NCI-H1436 (cell line): Measurements from ENCODE around the gene RHBDF2.

ENCODE experiments used
- DNase-seq: peaks from one replicate; lab custom pipeline; 2025; lab: John Stamatoyannopoulos, UW

RHBDF2 gene

DNA sequence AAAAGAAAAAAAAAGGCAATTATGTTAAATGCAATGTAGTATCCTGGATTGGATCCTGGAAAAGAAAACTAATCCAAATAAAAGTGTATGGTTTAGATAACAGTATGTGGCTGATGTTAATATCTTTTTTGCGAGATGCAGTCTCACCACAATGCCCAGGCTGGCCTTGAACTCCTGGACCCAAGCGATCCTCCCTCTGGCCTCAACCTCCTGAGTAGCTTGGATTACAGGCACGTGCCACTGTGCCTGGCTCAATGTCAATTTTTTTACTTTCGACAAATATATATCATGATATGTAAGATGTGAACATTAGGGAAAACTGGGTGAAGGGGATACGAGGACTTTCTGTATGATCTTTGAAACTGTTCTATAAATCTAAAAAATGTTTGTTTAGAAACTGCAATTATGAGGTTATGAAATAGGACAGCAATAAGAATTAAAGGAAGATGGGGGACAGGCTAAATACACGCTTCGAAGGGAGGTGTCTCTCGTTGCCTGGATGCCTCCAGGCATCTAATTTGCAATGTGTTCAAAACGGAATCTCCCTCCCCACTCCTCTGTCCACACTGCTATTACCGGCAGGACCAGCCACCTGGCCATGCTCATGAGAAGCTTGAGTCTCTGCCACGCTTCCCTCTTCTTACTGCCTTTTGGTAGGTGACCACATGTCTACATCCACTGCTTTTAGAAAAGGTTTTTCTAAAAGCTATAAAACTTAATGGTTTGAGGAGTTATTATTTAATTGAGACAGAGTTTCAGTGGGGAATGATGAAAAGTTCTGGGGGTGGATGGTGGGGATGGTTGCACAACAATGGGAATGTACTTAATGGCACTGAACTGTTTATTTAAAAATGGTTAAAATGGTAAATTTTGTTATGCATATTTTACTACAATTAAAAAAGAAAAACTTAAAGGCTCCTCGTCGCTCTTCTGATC is 63.5 kb downstream of the RHBDF2 start:
- no peak for DNase-seq

DNA sequence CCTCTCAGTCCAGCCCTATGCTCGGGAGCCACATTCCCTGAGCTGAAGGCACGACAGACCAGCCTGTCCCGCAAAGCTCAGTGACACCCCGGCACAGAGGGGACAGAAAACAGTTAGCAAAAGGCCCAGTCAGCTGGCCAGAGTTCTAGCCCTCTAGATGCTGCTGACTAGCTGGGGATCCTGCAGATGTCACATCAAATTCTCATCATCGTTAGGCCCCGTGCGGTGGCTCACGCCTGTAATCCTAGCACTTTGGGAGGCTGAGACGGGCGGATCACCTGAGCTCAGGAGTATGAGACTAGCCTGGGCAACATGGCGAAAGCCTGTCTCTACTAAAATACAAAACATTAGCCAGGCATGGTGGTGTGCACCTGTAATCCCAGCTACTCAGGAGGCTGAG is 65.5 kb downstream of the RHBDF2 start:
- no peak for DNase-seq

- no peak for DNase-seq
These were observed 66.4 kb downstream of the RHBDF2 start for GRCh38 chr17:76434870-76435269.

DNA sequence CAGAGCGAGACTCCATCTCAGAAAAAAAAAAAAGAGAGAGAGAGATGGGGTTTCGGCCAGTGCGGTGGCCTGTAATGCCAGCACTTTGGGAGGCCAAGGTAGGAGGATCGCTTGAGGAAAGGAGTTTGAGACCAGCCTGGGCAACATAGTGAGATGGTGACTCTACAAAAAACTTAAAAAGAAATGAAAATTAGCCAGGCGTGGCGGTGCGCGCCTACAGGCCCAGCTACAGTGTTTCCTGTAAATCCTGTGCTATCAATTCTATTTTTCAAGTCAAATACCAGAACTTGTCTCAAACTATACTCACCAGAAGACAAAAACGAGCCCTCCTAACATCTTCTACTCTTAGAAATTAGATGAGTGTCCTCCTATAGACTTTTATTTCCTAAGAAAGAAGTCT is 67.5 kb downstream of the RHBDF2 start:
- DNase-seq = no peak

DNA sequence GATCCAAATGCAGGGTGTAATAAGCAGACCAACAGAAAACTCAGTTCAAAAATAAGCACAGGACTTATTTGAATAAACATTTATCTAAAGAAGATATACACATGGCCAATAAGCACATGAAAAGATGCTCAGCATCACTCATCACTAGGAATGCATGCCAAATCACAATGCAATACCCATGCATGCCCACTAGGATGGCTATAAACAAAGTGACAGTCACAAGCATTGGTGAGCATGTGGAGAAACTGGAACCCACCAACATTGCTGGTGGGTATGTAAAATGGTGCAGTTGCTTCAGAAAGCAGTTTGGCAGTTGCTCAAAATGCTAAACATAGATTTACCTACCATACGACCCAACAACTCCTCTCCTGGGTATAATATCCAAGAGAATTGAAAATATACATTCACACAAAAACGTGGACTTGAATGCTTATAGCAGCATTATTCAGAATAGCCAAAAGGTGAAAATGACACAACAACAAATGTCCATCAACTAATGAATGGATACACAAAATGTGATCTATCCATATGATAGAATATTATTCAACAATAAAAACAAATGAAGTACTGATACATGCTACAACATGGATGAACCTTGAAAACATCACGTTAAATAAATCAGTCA is 68.4 kb downstream of the RHBDF2 start:
- no peak for DNase-seq

DNA sequence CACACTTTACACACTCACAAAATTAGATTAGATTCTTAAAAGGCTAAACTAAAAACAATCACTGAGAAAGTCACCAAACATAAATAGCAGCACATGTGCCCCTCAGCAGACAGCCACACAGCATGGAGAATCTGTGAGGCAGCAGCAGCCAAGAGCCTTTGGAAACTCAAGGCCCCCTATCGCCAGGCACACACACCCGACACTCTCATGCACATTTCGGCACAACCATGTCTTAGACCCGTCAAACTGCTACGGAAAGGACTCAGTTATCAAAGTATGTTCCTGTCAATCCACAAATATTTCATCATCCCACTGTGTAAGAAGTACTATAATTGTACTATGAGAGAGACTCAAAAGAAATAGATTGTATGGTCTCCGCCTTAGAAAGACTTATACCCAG is 69.2 kb downstream of the RHBDF2 start:
- DNase-seq = no peak

DNA sequence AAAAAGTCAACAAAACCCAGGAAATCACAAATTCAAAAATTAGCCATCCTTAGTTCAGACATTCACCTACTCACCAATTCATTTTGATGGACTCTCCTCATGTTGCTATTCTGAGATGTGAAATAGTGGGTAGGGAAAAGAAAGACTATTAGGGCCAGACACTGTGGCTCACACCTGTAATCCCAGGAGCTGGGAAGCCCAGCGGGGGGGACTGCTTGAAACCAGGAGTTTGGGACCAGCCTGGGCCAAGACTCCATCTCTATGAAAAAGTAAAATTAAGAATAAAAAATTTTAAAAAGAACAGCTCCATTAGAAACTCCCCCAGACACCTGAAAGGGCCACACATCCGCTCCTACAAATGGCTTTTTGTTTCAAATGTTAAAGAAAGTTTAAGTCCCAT is 69.7 kb downstream of the RHBDF2 start:
- DNase-seq = no peak

DNA sequence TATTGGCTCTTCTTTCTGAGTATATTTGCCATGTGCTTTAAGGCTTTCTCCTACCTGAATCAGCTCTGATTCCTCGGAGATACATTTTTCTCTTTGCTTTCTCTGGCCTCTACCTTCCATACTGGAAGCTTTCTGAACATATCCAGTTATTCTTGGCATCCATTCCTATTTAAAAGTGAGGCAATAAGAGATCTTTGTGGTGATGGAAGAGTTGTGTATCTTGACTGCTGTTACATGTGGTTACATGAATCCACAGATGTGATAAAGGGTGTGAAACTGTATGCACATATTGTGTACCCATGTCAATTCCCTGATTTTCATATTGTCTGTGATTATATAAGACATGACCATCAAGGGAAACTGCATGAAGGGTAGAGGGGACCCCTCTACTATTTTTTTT is 72.7 kb downstream of the RHBDF2 start:
- no peak for DNase-seq

- DNase-seq = no peak
These were observed 73.6 kb downstream of the RHBDF2 start for GRCh38 chr17:76427501-76428231.

GRCh38 chr17:76426853-76427252 is 74.4 kb downstream of the RHBDF2 start:
- DNase-seq = no peak

DNA sequence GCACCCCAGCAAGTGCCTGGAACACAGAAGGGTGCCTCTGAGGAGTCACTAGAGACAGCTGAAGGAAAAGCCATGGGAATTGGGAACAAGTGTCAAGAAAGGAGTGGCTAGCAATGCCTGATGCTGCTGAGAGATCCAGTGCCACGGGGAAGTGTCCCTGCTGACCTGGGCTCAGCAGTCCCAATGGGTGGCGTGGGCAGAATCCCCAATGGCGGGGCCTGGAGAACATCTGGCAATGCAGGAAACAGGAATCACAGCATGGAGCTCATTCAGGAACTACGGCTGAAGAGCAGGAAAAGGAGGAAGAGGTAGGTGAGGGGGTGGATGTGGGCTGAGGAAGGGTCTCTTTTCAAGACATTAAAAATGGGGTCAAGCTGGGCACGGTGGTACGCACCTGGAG is 78.4 kb downstream of the RHBDF2 start:
- no peak for DNase-seq

- no peak for DNase-seq
These were observed 78.8 kb downstream of the RHBDF2 start for GRCh38 chr17:76422406-76422805.

GRCh38 chr17:76421044-76421407 is 80.2 kb downstream of the RHBDF2 start:
- DNase-seq = no peak
